HG03196 (cell line): ENCODE results near the gene LYRM1.
"Not testable (repeated sequence)": the region's sequence is repeated elsewhere in the genome, so short reads cannot be mapped to it uniquely, and the experiment has no call there.

Experiments
- ATAC-seq: cut with Tn5 transposase; IDR thresholded peaks from one replicate; pipeline ENCODE4 v1.9.1; 2021; ENCODE audit not compliant: unreplicated experiment

Gene LYRM1

DNA sequence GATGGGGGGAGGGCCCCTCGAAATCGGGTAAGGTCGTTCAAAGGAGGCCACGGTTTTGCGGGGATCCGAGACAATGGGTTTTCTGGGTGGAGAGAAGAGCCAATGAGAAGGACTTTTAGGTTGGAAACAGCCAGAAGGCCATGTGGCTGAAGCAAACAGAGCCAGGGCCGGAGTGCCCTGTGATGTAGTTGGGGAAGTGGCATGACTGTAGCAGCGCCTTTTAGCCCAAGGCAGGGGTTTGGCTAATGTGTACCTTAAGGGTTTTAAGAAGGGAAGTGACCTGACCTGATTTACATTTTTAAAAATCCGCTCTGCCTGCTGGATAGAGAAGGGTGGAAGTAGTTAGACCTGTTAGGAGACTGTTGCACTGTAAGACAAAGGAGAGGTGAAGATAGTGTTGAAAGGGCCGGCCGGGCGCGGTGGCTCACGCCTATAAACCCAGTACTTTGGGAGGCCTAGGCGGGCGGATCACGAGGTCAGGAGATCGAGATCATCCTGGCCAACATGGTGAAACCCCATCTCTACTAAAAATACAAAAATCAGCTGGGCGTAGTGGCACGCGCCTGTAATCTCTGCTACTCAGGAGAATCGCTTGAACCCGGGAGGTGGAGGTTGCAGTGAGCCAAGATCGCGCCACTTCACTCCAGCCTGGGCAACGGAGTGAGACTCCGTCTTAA lies 1.0 kb downstream of the LYRM1 start:
- no peak for ATAC-seq

GRCh38 chr16:20902426-20902825 lies 1.9 kb downstream of the LYRM1 start:
- no peak for ATAC-seq

GRCh38 chr16:20903116-20903898 lies 2.7 kb downstream of the LYRM1 start:
- ATAC-seq, result no peak

GRCh38 chr16:20903899-20904506 lies 3.4 kb downstream of the LYRM1 start:
- no peak for ATAC-seq

GRCh38 chr16:20904507-20905081 lies 4.0 kb downstream of the LYRM1 start:
- no peak for ATAC-seq

GRCh38 chr16:20905576-20905975 lies 5.0 kb downstream of the LYRM1 start:
- no peak for ATAC-seq

- ATAC-seq, result no peak
These were observed 6.0 kb downstream of the LYRM1 start for GRCh38 chr16:20906341-20907255.

DNA sequence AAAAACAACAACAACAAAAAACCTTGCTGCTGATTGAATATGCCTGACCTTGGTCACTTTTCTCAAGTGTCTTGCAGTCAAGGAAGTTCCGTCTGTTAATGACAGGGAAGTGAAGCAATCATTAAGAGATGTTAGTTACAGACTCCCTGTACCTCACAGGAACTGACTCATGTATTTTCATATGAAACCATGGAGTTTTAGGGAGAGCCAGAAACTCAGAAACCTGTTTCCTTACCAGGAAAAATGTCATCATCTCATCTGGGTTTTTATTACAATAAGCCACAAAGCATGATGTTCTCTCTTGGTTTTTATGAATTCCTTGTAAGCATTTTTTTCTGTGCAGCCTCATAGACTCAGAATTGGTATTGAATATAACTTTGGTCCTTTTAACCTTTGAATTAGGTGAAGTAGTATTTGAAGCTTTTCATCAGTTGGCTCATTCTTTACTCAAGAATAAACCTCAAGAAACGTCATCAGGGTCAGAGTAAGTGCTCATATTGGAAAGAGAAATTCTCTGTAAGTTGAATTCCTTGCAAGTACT lies 10.3 kb downstream of the LYRM1 start:
- ATAC-seq, result no peak

GRCh38 chr16:20911361-20911760 lies 10.8 kb downstream of the LYRM1 start:
- ATAC-seq, result no peak

DNA sequence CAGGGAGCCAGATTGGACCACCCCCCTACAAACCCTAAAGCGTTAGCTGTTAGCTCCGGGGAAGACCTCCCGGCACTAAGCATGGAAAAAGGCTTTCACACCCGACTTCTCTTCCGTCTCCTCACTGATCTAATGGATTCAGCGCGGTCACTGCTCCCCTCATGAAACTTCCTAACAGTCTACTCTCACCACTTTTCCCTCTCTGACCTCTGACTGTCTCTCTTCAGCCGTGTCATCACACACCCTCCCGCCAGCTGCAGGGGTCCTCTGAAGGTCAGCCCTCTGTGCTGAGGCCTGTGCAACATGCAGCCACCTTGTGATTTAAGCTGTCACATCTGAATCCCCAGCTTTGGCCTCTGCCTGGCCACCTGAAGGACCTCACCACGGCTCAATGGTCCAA lies 15.7 kb downstream of the LYRM1 start:
- ATAC-seq, result no peak

DNA sequence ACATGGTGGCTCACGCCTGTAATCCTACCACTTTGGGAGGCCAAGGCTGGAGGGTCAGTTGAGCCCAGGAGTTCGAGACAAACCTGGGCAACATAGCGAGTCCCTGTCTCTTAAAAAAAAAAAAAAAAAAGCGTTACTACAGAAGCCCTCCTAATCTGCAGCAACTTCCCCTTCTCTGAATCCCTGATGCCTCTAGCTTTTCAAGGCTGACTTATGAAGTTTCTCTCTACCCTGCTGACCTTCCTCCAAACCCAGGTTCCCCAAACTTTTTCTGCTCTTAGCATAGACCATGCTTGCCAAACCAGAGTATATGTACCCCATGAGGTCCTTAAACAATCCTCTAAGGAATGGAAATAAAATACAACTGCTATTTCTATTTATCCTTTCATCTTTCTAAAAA lies 16.4 kb downstream of the LYRM1 start:
- ATAC-seq, result no peak

DNA sequence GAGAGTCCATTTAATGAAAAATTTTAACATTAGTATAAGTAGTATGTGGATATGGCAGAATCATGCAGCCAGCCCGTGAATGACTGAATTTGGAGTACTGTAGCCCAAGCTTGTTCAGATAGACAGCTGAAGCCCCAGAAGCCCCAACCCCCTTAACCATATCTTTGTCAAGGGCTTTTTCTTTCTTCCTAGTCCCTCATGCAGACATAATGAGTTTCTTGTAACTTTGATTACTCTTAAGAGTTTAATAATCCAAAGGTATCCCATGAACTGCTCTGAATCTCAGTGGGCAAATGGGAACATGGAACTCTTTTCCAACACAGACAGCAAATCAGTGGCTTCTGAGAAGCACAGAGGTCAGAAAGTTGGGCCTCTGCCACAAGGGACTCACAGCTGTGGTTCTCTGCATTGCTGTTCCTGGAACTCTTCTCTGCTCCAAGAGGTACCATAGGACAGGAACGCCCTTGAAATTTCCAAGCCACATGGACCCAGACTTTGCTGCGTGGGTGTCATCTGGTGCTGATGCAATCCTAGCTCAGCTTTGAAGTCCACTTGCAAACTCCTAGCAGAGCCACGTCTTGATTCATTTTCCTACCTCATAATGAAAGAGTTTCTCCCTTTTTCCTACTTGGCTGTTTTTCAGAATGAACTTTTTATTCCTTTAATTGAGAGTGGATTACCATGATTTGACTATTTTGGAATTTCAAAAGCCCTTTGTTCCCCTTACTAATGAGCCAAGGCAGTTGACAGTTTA lies 18.1 kb downstream of the LYRM1 start:
- no peak for ATAC-seq

- ATAC-seq, result no peak
These were observed 19.5 kb downstream of the LYRM1 start for GRCh38 chr16:20920091-20920490.

GRCh38 chr16:20920799-20921198 lies 20.2 kb downstream of the LYRM1 start:
- ATAC-seq, result no peak

DNA sequence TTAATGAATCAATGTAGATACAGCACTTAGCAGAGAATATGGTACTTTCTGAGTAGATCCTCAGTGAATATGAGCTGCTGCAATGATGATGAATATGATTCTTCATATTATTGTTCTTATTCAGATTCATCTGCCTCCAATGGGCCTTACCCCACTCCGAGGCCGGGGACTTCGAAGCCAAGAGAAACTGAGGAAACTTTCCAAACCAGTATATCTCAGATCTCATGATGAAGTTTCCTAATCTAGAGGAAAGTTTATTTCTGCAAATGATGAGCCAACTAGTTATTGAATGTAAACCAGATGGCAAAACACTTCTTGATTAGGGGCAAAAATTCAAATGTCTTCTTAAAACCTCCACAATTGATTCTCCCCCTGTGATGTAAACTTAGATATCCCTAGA lies 23.3 kb downstream of the LYRM1 start:
- ATAC-seq, result no peak

GRCh38 chr16:20925751-20926150 lies 25.2 kb downstream of the LYRM1 start:
- no peak for ATAC-seq

GRCh38 chr16:20928774-20929411 lies 28.3 kb downstream of the LYRM1 start:
- no peak for ATAC-seq

DNA sequence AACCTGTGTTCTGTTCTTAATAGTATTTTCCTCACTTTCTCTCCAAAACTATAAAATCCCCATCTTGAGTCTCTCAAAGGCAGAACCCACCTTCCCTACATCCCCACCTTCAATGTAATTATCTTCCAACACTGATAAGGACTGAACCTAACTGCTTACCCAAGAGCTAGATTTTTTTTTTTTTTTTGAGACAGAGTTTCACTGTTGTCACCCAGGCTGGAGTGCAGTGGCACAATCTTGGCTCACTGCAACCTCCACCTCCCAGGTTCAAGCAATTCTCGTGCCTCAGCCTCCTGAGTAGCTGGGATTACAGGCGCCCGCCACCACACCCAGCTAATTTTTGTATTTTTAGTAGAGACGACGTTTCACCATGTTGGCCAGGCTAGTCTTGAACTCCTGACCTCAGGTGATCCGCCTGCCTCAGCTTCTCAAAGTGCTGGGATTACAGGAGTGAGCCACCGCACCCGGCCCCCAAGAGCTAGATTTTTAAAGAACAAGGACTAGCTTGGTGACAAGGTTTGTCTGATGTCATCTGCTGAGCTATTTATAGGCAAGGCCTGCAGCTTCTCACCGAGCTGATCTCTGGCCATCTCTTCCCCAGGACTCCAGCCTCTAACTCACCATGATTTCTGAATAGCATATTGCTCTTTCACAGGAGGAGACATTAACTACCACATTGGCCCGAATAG lies 29.2 kb downstream of the LYRM1 start:
- ATAC-seq, result not testable (repeated sequence)

DNA sequence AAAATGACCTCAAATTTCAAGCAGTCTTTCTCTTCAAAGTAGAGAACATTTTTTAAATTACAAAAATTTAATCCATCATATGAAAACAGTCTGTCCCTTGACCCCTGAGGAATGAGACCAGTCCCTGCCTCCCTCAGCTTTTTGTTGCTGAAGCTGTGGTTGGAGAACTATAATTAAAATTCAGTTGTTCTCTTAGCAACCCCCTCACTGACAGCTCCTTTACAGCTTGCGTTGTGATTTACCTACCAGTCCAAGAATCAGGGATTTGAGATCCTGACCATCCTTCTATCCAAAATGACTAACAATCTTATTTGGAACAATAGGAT lies 29.8 kb downstream of the LYRM1 start:
- no peak for ATAC-seq
